IMR-90 (cell line): ENCODE measurements around the gene LRRFIP1. TPM values are rescaled to one million over a fixed set of nuclear protein-coding genes. Genes with fewer than 3 reads are reported as not detected.

Experiments
- ATAC-seq: fragments of 200-7000 bp; cut with Tn5 transposase; 2 replicates; pipeline ENCODE4 v1.9.1; 2020; ENCODE audit warnings: low read depth, mild to moderate bottlenecking, moderate library complexity
- BruUV-seq: library from RNA; stranded (reverse); fragments of 400-500 nt; replicated peaks from 2 replicates; lab custom pipeline; 2021; lab: Mats Ljungman, UMichigan
- CTCF ChIA-PET: fragments of 300-600 bp; formaldehyde crosslinking; extraction: SDS; loops from one replicate; lab custom pipeline; 2021; ENCODE audit warnings: antibody characterized with exemption; lab: Yijun Ruan, JAX
- POLR2A ChIA-PET: fragments of 300-600 bp; sonication (Branson Sonifier 250); formaldehyde crosslinking; loops from one replicate; lab custom pipeline; 2022; ENCODE audit warnings: antibody characterized with exemption; ENCODE audit not compliant: unreplicated experiment; lab: Charles Lee
- DNase-seq: peaks from one replicate; pipeline ENCODE4 v3.0.0; 2013
- H2AFZ ChIP-seq: replicated peaks from 2 replicates; pipeline ENCODE3; 2013; ENCODE audit warnings: low read length, mild to moderate bottlenecking; ENCODE audit not compliant: poor library complexity
- H2AK5ac ChIP-seq: 2 replicates; pipeline ENCODE4 v1.6.1; 2013; ENCODE audit warnings: low read depth, low read length, inconsistent platforms
- H2AK9ac ChIP-seq: replicated peaks from 2 replicates; pipeline ENCODE3; 2013; ENCODE audit warnings: mild to moderate bottlenecking, low read depth, low read length, moderate library complexity; ENCODE audit not compliant: poor library complexity
- H2BK120ac ChIP-seq: 2 replicates; pipeline ENCODE4 v1.6.1; 2013; ENCODE audit warnings: low read depth, low read length, inconsistent platforms
- H2BK15ac ChIP-seq: 3 replicates; pipeline ENCODE4 v1.6.1; 2013; ENCODE audit warnings: low read depth, low read length, inconsistent platforms
- H2BK20ac ChIP-seq: 2 replicates; pipeline ENCODE4 v1.6.1; 2013; ENCODE audit warnings: low read depth, mild to moderate bottlenecking, inconsistent platforms, low read length, moderate library complexity
- H2BK5ac ChIP-seq: 2 replicates; pipeline ENCODE4 v1.6.1; 2013; ENCODE audit warnings: mild to moderate bottlenecking, low read depth, low read length, inconsistent platforms; ENCODE audit not compliant: poor library complexity, severe bottlenecking
- H3K14ac ChIP-seq: replicated peaks from 2 replicates; pipeline ENCODE4 v1.6.1; 2013; ENCODE audit warnings: low read depth, low read length, inconsistent platforms
- H3K18ac ChIP-seq: 2 replicates; pipeline ENCODE4 v1.6.1; 2013; ENCODE audit warnings: low read depth, low read length, control low read depth
- H3K23ac ChIP-seq: 2 replicates; pipeline ENCODE4 v1.6.1; 2013; ENCODE audit warnings: low read depth, low read length, inconsistent platforms
- H3K27ac ChIP-seq: 2 replicates; pipeline ENCODE4 v1.5.1; 2013; ENCODE audit warnings: mild to moderate bottlenecking, control low read depth, low read length; ENCODE audit not compliant: insufficient read depth
- H3K27me3 ChIP-seq: 2 replicates; pipeline ENCODE4 v1.6.1; 2013; ENCODE audit warnings: low read length; ENCODE audit not compliant: control insufficient read depth, insufficient read depth
- H3K36me3 ChIP-seq: 2 replicates; pipeline ENCODE4 v1.6.1; 2013; ENCODE audit warnings: low read length, mixed read lengths; ENCODE audit not compliant: control insufficient read depth, insufficient read depth
- H3K4ac ChIP-seq: 2 replicates; pipeline ENCODE4 v1.6.1; 2013; ENCODE audit warnings: low read depth, low read length, inconsistent platforms
- H3K4me1 ChIP-seq: 2 replicates; pipeline ENCODE4 v1.6.1; 2013; ENCODE audit warnings: low read length, mixed read lengths; ENCODE audit not compliant: control insufficient read depth, insufficient read depth
- H3K4me2 ChIP-seq: 2 replicates; pipeline ENCODE4 v1.6.1; 2013; ENCODE audit warnings: low read depth, mild to moderate bottlenecking, control low read depth, low read length, moderate library complexity
- H3K4me3 ChIP-seq: 2 replicates; pipeline ENCODE4 v1.5.1; 2013; ENCODE audit warnings: low read depth, mild to moderate bottlenecking, control low read depth, low read length, moderate library complexity; ENCODE audit not compliant: insufficient read depth
- H3K56ac ChIP-seq: 2 replicates; pipeline ENCODE4 v1.6.1; 2013; ENCODE audit warnings: low read length, inconsistent platforms; ENCODE audit not compliant: insufficient read depth; ENCODE audit errors: extremely low read depth
- H3K79me1 ChIP-seq, 2 experiments: 2 replicates each; pipeline ENCODE4 v1.6.1; 2013; ENCODE audit warnings: low read length in 2 of 2, inconsistent platforms in 1 of 2, low read depth in 1 of 2
- H3K9ac ChIP-seq: 2 replicates; pipeline ENCODE4 v1.6.1; 2013; ENCODE audit warnings: low read depth, low read length, control low read depth
- H3K9me1 ChIP-seq: 2 replicates; pipeline ENCODE4 v1.6.1; 2013; ENCODE audit warnings: low read length, inconsistent platforms; ENCODE audit not compliant: insufficient read depth
- H3K9me3 ChIP-seq: 2 replicates; pipeline ENCODE4 v1.6.1; 2013; ENCODE audit warnings: low read length; ENCODE audit not compliant: control insufficient read depth, insufficient read depth
- H4K20me1 ChIP-seq: 2 replicates; pipeline ENCODE4 v1.6.1; 2013; ENCODE audit warnings: low read length, inconsistent platforms; ENCODE audit not compliant: insufficient read depth
- H4K5ac ChIP-seq: 2 replicates; pipeline ENCODE4 v1.6.1; 2013; ENCODE audit warnings: mild to moderate bottlenecking, low read depth, low read length, control low read depth
- H4K8ac ChIP-seq, 2 experiments: 2 replicates each; pipeline ENCODE4 v1.6.1; 2013; ENCODE audit warnings: low read depth in 2 of 2, low read length in 2 of 2, control low read depth in 1 of 2, inconsistent platforms in 1 of 2
- H4K91ac ChIP-seq: 2 replicates; pipeline ENCODE4 v1.6.1; 2013; ENCODE audit warnings: low read depth, low read length, inconsistent platforms; ENCODE audit not compliant: insufficient read depth
- BHLHE40 ChIP-seq: fragments of 150-350 bp; IDR thresholded peaks from 2 replicates; pipeline ENCODE4 v1.6.1; 2016; ENCODE audit warnings: mild to moderate bottlenecking, low read depth, low read length
- CEBPB ChIP-seq: IDR thresholded peaks from 2 replicates; pipeline ENCODE4 v1.6.1; 2012; ENCODE audit warnings: low read depth, low read length, improper control_type of control experiment
- CHD1 ChIP-seq: IDR thresholded peaks from 2 replicates; pipeline ENCODE4 v1.6.1; 2012; ENCODE audit warnings: low read depth, low read length, improper control_type of control experiment
- WGBS, 2 experiments: methylation state at CpG; one replicate each; pipeline versions ENCODE4 v1.1.5 to v1.1.7; 2013; ENCODE audit warnings: missing lambda C conversion rate in 2 of 2; ENCODE audit not compliant: insufficient read length in 1 of 2; ENCODE audit errors: extremely low coverage in 2 of 2; 5-methylcytosine and 5-hydroxymethylcytosine counted together
- dilution Hi-C: fragments of 300-500 bp; cut with HindIII; formaldehyde crosslinking; loops from one replicate; pipeline ENCODE4 v1.14.3; 2018; ENCODE audit warnings: low sequenced_read_pairs; ENCODE audit not compliant: unreplicated experiment
- in situ Hi-C: fragments of 300-500 bp; cut with MboI; formaldehyde crosslinking; loops from 3 replicates; pipeline ENCODE4 v1.14.3; 2019; ENCODE audit warnings: low sequenced_read_pairs, inconsistent platforms, mixed read lengths
- intact Hi-C: fragments of 100-400 bp; cut with micrococcal nuclease; formaldehyde crosslinking; loops from 2 replicates; pipeline ENCODE4 v1.10.0; 2022
- polyA plus RNA-seq, 3 experiments: library from polyadenylated mRNA; depleted of rRNA; stranded (reverse); fragments of >200 nt; gene quantifications; 2 replicates each; pipeline ENCODE4 v1.2.3, GENCODE V29; 2012; ENCODE audit warnings: low replicate concordance in 1 of 3
- total RNA-seq: library from RNA; depleted of rRNA; stranded (reverse); fragments of >200 nt; gene quantifications from 2 replicates; pipeline ENCODE4 v1.2.3, GENCODE V29; 2012

LRRFIP1 gene
- total and polyA plus RNA-seq, 2 of the 4 experiments (the other 2 are of a cell fraction), result 52.2 to 54.4 TPM

- no CpG with 5 or more reads among the region's 7 CpGs for WGBS, 2 experiments
Measured at GRCh38 chr2:237650455-237650850, 23.1 kb downstream of the LRRFIP1 start.

More at GRCh38 chr2:237650455-237650850, 23.1 kb downstream of the LRRFIP1 start:
- no peak overlapping the region for H3K23ac ChIP-seq
- H3K79me1 ChIP-seq, result peaks cover 37 to 78% of the 10 kb centered on the region in 2 experiments; a peak in 3 of 4 replicates
- peaks cover 3% of the 10 kb centered on the region; the same call in 1 of the 2 replicates for H3K9me1 ChIP-seq
- no peak overlapping the region for H3K4ac ChIP-seq
- H2AFZ ChIP-seq, result no peak overlapping the region
- no peaks in the 10 kb centered on the region; the same call in 1 of the 2 replicates for H3K4me1 ChIP-seq
- H4K20me1 ChIP-seq, result peaks cover 25% of the 10 kb centered on the region
- H2BK20ac ChIP-seq, result no peak overlapping the region
- H3K36me3 ChIP-seq, result peaks cover 9% of the 10 kb centered on the region
- in situ Hi-C loops (no loop called here), intact Hi-C loops (no loop called here), dilution Hi-C loops (no loop called here)
- no peak overlapping the region for H2BK15ac ChIP-seq
- no peak overlapping the region for H4K8ac ChIP-seq
- ATAC-seq (no peak; the same call in 1 of the 2 replicates), DNase-seq (no peak)
- no peak overlapping the region for H2BK120ac ChIP-seq
- H3K56ac ChIP-seq, result no peak overlapping the region
- no peak overlapping the region for H3K18ac ChIP-seq
- H2AK5ac ChIP-seq, result no peak overlapping the region; the same call in 1 of the 2 replicates
- TF ChIP-seq CEBPB (no peak), BHLHE40 (no peak), CHD1 (no peak)
- H3K14ac ChIP-seq, result no peak overlapping the region
- H3K27ac ChIP-seq, result no peak overlapping the region
- H2BK5ac ChIP-seq, result no peak overlapping the region
- H3K9me3 ChIP-seq, result peaks cover 4% of the 10 kb centered on the region; the same call in 1 of the 2 replicates
- POLR2A ChIA-PET, result no interaction called here
- H2AK9ac ChIP-seq, result peak overlapping the region; percentile 5
- no peak overlapping the region for H4K5ac ChIP-seq
- no peak overlapping the region for H3K4me2 ChIP-seq
- H3K4me3 ChIP-seq, result no peak overlapping the region
- no peak overlapping the region for H4K91ac ChIP-seq
- CTCF ChIA-PET, result no interaction called here
- BruUV-seq, result no TSS peak
- H3K9ac ChIP-seq, result no peak overlapping the region
- no peaks in the 10 kb centered on the region for H3K27me3 ChIP-seq
